ENCODE data around the gene SDCBP2.

SDCBP2 gene

GRCh38 chr20:1307171-1307570 lies 21.8 kb downstream of the SDCBP2 start:
- Histone ChIP-seq H4K20me1 (ENCODE audit: insufficient read depth, low read length) (no peaks in the 10 kb centered on the region), H3K27me3 (ENCODE audit: low read depth, low read length) (no peaks in the 10 kb centered on the region), H3K4me1 (ENCODE audit: low read length) (no peaks in the 10 kb centered on the region), H3K4me3 (ENCODE audit: low read length) (no peak overlapping the region), H3K9ac (ENCODE audit: low read length) (no peak overlapping the region), H2AFZ (ENCODE audit: low read depth, low read length) (no peak overlapping the region), H3K36me3 (replicated peaks; ENCODE audit: low read depth, low read length) (no peaks in the 10 kb centered on the region), H3K27ac (ENCODE audit: low read length) (no peak overlapping the region), H3K4me2 (ENCODE audit: low read length) (no peak overlapping the region), H3K79me2 (ENCODE audit: low read length) (no peaks in the 10 kb centered on the region), H3K9me3 (ENCODE audit: insufficient read depth, low read length) (no peaks in the 10 kb centered on the region)
- TF ChIP-seq, protein P1, sequence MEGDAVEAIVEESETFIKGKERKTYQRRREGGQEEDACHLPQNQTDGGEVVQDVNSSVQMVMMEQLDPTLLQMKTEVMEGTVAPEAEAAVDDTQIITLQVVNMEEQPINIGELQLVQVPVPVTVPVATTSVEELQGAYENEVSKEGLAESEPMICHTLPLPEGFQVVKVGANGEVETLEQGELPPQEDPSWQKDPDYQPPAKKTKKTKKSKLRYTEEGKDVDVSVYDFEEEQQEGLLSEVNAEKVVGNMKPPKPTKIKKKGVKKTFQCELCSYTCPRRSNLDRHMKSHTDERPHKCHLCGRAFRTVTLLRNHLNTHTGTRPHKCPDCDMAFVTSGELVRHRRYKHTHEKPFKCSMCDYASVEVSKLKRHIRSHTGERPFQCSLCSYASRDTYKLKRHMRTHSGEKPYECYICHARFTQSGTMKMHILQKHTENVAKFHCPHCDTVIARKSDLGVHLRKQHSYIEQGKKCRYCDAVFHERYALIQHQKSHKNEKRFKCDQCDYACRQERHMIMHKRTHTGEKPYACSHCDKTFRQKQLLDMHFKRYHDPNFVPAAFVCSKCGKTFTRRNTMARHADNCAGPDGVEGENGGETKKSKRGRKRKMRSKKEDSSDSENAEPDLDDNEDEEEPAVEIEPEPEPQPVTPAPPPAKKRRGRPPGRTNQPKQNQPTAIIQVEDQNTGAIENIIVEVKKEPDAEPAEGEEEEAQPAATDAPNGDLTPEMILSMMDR (IDR thresholded peaks at IDR 0.05; ENCODE audit: low read depth, low read length) = no peak
- no peak for TF ChIP-seq EZH2phosphoT487 (IDR thresholded peaks at IDR 0.05; ENCODE audit: low read depth)

- no peaks in the 10 kb centered on the region for H3K36me3 ChIP-seq (replicated peaks; ENCODE audit: low read depth, low read length)
- H3K4me1 ChIP-seq (ENCODE audit: low read length) = no peaks in the 10 kb centered on the region
- H3K9ac ChIP-seq (ENCODE audit: low read length) = no peak overlapping the region
- no peaks in the 10 kb centered on the region for H4K20me1 ChIP-seq (ENCODE audit: insufficient read depth, low read length)
- no peaks in the 10 kb centered on the region for H3K27me3 ChIP-seq (ENCODE audit: low read depth, low read length)
- H2AFZ ChIP-seq (ENCODE audit: low read depth, low read length) = no peak overlapping the region
- no peaks in the 10 kb centered on the region for H3K9me3 ChIP-seq (ENCODE audit: insufficient read depth, low read length)
- no peak overlapping the region for H3K4me3 ChIP-seq (ENCODE audit: low read length)
- no peak for TF ChIP-seq EZH2phosphoT487 (IDR thresholded peaks at IDR 0.05; ENCODE audit: low read depth)
- H3K4me2 ChIP-seq (ENCODE audit: low read length) = no peak overlapping the region
- H3K79me2 ChIP-seq (ENCODE audit: low read length) = no peaks in the 10 kb centered on the region
- no peak overlapping the region for H3K27ac ChIP-seq (ENCODE audit: low read length)
These were observed 22.4 kb downstream of the SDCBP2 start for GRCh38 chr20:1306316-1307135.

GRCh38 chr20:1305712-1306111 lies 23.2 kb downstream of the SDCBP2 start:
- H2AFZ ChIP-seq (ENCODE audit: low read depth, low read length) = no peak overlapping the region
- no peak overlapping the region for H3K4me2 ChIP-seq (ENCODE audit: low read length)
- H3K4me1 ChIP-seq (ENCODE audit: low read length) = no peaks in the 10 kb centered on the region
- no peak overlapping the region for H3K9ac ChIP-seq (ENCODE audit: low read length)
- no peaks in the 10 kb centered on the region for H3K79me2 ChIP-seq (ENCODE audit: low read length)
- TF ChIP-seq, protein P1 (IDR thresholded peaks at IDR 0.05; ENCODE audit: low read depth, low read length) = no peak
- TF ChIP-seq EZH2phosphoT487 (IDR thresholded peaks at IDR 0.05; ENCODE audit: low read depth) = no peak
- H3K36me3 ChIP-seq (replicated peaks; ENCODE audit: low read depth, low read length) = no peaks in the 10 kb centered on the region
- no peaks in the 10 kb centered on the region for H3K27me3 ChIP-seq (ENCODE audit: low read depth, low read length)
- H3K9me3 ChIP-seq (ENCODE audit: insufficient read depth, low read length) = no peaks in the 10 kb centered on the region
- H3K27ac ChIP-seq (ENCODE audit: low read length) = no peak overlapping the region
- no peaks in the 10 kb centered on the region for H4K20me1 ChIP-seq (ENCODE audit: insufficient read depth, low read length)
- no peak overlapping the region for H3K4me3 ChIP-seq (ENCODE audit: low read length)

DNA sequence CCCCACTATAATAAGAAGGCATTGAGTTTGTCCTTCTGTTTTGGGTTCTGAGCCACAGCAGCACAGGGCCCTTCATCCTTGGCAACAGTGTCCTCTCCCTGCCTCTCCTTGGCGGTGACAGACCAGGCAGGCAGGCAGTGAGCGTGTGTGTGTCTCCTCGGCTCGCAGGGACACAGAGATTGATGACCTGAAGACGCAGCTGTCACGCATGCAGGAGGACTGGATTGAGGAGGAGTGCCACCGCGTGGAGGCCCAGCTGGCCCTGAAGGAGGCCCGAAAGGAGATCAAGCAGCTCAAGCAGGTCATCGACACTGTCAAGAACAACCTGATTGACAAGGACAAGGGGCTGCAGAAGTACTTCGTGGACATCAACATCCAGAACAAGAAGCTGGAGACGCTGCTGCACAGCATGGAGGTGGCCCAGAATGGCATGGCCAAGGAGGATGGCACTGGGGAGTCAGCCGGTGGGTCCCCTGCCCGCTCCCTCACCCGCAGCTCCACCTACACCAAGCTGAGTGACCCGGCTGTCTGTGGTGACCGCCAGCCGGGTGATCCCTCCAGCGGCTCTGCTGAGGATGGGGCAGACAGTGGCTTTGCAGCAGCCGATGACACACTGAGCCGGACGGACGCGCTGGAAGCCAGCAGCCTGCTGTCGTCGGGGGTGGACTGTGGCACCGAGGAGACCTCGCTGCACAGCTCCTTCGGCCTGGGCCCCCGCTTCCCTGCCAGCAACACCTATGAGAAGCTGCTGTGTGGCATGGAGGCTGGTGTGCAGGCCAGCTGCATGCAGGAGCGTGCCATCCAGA lies 24.0 kb downstream of the SDCBP2 start:
- Histone ChIP-seq H3K27ac (ENCODE audit: low read length) (no peak overlapping the region), H3K9ac (ENCODE audit: low read length) (no peak overlapping the region)

More for the DNA sequence above, 24.0 kb downstream of the SDCBP2 start:
- no peaks in the 10 kb centered on the region for H3K36me3 ChIP-seq (replicated peaks; ENCODE audit: low read depth, low read length)
- TF ChIP-seq, protein P1 (IDR thresholded peaks at IDR 0.05; ENCODE audit: low read depth, low read length) = no peak
- no peak for TF ChIP-seq EZH2phosphoT487 (IDR thresholded peaks at IDR 0.05; ENCODE audit: low read depth)
- no peaks in the 10 kb centered on the region for H3K9me3 ChIP-seq (ENCODE audit: insufficient read depth, low read length)
- no peaks in the 10 kb centered on the region for H3K4me1 ChIP-seq (ENCODE audit: low read length)
- H3K79me2 ChIP-seq (ENCODE audit: low read length) = no peaks in the 10 kb centered on the region
- no peak overlapping the region for H3K4me3 ChIP-seq (ENCODE audit: low read length)
- H2AFZ ChIP-seq (ENCODE audit: low read depth, low read length) = no peak overlapping the region
- H3K27me3 ChIP-seq (ENCODE audit: low read depth, low read length) = no peaks in the 10 kb centered on the region
- H3K4me2 ChIP-seq (ENCODE audit: low read length) = no peak overlapping the region
- H4K20me1 ChIP-seq (ENCODE audit: insufficient read depth, low read length) = no peaks in the 10 kb centered on the region

All from OCI-LY3 (cell line).